NCI-H82 treated with DMSO at 0.1 percent for 48 hours (cell line): ENCODE measurements around the gene TXNRD2.
"Not testable (repeated sequence)": the region's sequence is repeated elsewhere in the genome, so short reads cannot be mapped to it uniquely, and the experiment has no call there.

Experiments
- DNase-seq: peaks from one replicate; lab custom pipeline; 2025; ENCODE audit not compliant: unreplicated experiment; lab: John Stamatoyannopoulos, UW

TXNRD2 gene

DNA sequence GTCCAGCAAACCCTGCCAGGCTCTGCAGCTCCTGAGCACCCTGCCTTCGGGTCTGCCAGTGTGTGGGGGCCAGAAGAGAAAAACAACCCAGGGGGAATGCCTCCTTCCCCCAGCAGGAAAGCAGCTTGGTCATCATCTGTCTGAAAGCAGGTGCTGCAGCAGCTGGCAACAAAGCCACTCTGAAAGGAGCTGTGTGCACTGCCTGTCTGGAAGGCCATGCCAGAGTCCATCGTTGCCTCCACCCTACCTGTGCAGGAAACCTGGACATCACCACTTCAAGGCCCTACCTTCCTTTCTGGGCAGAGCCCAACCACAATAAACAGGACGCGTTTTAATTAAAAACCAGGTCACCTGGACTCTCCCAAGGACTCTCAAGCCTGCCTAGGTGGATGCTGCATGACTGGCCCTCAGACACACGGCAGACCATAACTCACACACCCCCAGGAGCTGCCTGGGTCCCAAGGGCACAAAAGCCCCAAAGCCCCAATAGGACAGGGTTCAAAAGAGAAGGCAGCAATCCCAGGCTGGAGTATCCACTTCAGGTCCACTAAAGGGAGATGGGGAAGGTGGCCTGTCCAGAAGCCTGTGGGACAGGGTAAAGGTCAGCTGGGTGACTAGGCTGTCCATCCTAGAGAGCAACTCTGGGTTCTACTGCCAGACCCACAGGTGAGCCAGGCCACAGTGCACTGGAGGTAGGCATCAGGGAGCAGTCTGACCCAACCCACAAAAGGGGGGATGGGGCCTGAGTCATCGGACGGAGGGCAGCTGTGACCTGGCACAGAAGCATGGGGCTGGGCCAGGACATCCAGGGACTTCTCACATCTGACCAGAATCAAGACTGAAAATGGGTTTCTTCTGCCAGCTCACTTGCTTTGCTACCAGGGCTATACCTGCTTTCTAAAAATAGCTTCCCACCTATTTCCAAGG, 93.1 kb downstream of the TXNRD2 start:
- DNase-seq: no peak

DNA sequence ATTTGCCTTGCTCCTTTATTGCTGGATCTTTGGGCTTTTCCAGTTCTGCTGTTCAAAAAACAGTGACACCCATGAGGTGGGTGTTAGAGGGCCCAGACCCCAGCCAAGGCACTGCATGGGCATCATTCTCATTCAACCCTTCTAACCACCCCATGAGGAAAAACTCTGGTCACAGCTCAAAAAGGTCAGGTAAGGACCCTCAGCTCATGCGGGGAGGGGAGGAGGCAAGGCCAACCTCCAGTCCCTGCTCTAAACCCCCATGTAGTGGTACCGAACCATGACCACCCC, 94.3 kb downstream of the TXNRD2 start:
- DNase-seq: no peak

GRCh38 chr22:19846620-19847344, 94.8 kb downstream of the TXNRD2 start:
- DNase-seq: peak; percentile 20

DNA sequence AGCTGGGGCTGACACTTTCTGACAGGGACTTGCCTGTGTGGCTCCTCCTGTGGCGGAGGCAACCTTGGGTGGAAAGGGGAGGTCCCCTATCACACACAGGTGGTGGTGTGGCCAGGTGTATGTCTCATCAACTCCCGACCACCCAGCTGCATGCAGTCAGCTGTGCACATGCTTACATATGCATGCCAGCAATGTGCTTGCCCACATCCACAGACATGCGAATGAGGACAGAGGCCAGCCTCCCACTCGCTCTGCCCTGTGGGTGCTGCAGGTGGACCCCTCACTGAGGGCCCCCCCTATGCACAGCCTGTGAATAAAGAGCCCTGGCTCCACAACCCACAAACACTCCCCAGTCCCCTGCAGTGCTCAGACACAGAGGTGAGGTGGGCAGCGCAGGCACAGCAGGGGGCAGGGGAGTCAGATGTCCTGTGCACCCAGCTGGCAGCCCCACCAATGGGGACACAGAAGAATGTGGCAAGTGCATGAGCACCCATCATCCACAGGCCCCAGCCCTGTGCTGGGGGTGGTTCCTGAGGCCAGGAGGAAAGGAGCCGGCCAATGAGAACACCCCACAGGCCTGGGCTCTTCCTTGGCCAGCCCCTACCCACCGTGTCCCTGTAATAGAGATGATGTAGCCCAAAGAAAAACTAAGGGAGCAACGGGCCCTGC, 96.4 kb downstream of the TXNRD2 start:
- DNase-seq: no peak

- DNase-seq: no peak
Observed at GRCh38 chr22:19844377-19845053, 97.1 kb downstream of the TXNRD2 start.

DNA sequence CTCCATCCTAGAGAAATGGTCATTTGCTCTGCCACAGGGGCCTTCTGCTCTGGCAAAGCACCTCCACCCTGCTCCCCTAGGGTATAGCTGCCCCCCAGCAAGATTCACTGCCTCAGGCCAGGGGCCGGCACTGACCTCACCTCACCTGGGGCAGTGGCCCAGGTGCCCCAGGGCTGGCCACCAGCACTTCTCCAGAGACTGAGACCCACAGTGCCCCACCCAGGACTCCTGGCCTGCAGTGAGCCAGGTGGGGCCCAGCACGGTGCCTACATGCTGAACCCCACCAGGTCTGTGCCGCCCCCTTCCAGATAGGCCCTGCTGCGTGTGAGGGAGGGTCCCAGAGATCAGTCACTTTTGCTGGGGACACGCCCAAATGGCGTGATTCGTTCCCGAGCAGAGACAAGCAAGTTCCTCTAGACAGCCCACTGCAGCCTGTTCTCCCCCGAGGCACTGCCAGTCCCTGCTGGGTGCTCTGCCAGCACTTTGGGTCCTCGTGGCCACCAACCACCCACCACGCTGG, 97.7 kb downstream of the TXNRD2 start:
- DNase-seq: no peak

DNA sequence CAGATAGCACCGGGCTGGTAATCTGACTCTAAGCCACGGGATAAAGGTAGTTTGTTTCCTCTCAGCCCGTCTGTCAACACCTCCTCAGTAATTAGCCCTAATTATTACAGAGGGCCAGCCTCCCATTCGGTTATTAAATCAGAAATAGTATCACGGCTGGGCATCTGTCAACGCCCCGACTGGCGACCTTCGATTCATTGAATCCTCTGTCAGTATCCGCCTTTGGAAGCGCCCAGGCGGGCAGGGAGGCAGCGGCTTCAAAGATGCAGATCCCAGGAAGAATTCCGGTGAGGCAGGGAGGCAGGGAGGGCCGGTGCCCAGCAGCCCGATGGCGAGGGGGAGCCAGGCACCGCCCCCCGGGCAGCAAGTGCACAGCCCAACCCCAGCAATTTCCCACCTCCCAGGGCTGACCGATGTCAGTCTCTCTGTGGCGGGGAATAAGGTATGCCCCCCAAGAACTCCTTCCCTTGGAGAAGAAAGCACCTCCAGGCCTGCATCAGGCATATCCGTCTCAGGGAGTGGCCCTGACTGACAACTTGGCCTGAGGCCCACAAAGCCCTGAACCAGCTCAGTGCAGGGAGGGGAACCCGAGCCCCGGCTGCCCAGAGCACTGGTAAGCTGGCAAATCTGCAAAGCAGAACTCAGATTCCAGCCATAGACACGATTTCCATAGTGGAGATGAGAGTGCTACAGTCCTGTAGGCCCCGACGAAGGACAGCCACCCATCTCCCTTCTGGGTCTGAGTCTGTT, 98.3 kb downstream of the TXNRD2 start:
- DNase-seq: peak; percentile 72

DNA sequence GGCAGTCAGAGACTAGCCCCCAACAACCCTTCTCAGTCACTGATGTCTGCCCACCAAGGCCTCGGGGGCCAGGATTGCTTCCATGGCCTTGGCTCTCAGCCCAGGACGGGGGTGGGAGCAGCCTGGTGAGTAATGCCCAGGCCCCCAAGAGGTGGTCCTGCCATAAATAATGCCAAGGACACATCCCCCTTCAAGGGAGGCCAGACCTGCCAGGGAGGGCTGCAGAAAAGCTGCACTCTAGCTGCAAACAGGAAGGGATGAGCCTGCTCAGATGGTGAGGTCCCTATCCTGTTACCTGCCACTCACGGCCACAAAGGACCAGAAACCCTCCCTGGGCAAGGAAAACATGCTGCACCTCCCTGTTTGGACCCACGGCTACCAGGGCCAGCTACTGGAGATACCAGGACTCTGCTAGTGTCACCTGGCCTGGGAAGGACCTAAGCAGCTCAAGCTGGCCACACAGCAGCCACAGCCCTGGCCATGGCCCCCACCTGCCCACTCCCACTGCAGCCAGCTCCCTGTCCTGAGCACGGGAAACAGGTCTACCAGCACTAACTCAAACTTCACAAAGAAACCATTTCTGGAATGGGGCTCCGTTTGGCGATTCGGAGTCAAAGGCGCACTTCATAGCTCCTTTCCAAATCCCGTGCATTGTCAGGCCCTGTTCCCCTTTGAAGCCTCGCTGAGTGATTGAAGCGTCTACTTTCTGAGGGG, 99.1 kb downstream of the TXNRD2 start:
- no peak for DNase-seq

DNA sequence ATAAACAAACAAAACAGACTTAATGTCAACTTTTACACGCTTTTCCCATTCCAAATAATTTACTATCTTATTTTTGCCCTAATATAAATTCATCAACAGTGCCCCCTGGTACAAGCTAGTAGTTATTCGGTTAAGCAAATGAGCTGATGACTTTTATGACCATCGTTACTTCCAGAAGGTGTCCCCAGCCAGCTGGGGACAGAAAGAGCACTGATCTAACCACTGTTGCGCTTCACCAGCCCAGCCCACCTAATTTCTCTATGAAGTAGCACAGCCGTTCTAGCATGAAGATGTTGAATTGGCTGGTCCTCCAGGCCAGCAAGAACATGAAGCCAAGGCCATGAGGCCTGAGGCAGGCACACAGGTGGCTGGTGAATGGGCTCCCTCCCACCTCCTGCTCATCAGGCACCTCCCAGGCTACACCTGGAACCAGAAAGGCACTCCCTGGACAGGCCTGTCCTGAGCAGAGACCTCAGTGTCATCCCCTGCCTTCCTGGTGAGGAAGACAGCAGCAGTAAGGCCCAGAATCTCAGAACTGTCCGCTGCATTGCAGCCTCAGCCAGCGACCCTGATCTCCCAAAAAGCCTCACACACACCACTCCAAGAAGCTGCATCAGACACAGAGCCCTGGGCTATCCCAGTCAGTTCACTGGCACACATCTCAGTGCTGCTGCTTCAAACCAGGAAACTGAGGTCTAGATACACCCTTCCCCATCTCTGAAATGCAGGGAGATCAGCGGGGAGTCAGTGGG, 99.8 kb downstream of the TXNRD2 start:
- no peak for DNase-seq

- no peak for DNase-seq
Observed at GRCh38 chr22:19840955-19841640, 100.5 kb downstream of the TXNRD2 start.

DNA sequence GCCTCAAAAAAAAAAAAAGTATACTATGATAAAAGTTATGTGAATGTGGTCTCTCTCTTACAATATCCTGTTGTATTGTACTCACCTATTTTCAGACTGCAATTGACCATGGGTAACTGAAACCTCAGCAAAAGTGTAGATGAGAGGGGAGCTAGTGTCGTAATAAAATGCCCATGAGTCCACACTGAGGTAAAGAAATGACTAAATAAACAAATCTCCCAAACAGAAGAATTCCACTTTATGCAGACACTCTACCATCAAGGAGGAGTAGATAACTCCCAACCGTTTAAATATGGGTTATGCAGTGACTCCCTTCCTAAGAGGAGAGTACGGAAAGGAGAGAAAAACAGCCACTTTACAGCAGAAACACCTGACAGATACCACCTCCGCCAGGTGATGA, 101.6 kb downstream of the TXNRD2 start:
- no peak for DNase-seq

GRCh38 chr22:19837915-19838314, 103.7 kb downstream of the TXNRD2 start:
- no peak for DNase-seq

DNA sequence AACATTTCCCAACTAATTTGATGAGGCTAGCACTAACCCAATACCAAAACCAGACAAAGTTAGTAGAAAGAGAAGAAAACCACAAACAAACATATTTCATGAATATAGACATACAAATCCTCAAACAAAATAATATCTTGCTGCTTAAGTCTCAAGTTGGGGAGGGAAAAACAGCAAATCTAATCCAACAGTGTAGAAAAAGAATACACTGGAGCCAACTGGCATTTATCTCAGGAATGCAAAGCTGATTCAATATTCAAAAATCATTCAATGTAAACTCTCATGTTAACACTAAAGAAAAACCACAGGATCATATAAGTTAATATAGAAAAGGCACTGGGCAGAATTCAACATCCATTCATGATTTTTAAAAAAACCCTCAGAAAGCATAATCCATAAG, 105.1 kb downstream of the TXNRD2 start:
- DNase-seq: no peak

DNA sequence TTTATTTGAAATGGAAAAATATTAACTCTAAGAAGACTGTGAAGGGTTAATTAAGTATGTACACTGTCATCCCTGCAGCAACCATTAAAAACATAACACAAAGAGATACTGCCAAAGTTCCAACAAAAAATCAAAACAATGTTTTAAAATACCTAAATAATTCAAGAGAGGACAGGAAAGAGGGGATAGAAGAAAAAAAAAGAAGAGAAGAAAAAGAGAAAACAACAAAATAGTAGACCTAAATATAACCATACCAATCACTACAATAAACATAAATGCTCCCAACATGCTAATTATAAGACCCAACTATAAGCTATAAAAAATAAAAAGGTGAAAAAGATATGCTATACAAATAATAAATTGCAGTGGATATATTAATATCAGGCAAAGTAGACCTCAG, 107.0 kb downstream of the TXNRD2 start:
- DNase-seq: no peak

DNA sequence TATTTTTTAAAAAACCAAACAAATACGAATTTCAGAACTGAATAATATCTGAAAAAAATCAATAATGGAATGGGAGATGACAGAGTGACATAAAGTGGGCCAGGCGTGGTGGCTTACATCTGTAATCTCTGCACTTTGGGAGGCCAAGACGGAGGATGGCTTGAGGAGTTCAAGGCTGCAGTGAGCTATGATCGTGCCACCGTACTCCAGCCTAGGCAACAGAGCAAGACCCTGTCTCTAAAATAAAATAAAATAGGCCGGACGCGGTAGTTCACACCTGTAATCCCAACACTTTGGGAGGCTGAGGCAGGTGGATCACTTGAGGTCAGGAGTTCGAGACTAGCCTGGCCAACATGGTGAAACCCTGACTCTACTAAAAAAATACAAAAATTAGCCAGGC, 108.3 kb downstream of the TXNRD2 start:
- not testable (repeated sequence) for DNase-seq

DNA sequence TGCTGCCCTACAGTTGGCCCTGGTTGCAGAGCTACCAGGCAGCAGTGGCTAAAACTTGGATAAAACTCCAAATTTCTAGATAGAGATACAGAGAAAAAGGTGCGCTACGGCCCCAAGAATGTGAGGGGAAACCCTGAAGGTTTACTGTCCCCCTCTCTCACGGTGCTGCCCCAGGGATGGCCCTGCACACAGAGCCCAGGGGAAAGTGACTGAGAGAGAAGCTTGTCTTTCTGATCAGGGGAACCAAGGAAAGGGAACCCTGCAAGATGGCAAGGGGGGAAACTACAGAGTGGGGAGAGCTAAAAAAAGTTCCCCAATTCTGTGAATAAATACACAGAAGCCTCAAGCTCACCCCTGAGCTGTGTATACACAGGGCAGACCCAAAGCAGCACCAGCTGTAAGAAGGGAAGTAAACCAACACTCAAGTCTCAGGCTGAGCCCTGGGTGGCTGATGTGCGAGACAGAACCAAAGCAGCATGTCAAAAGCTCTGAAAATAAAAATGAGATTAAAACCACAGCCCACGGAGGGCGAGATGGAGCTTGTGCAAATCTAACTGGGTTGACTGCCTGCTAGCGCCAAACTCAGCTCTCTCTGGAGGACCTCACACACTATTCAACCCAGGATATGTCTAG, 109.0 kb downstream of the TXNRD2 start:
- no peak for DNase-seq

DNA sequence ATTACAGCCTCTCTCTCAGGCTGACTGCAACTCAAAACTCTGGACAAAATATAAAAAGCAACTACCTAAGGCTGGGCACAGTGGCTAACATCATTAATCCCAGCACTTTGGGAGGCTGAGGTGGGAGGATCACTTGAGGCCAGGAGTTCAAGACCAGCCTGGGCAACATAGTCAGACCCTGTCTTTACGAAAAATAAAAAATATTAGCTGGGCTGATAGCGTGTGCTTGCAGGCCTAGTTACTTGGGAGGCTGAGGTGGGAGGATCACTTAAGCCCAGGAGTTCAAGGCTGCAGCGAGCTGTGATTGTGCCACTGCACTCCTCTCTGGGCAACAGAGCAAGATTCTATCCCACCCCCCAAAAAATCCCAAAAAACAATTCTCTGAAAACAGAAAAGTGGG, 109.6 kb downstream of the TXNRD2 start:
- DNase-seq: not testable (repeated sequence)

DNA sequence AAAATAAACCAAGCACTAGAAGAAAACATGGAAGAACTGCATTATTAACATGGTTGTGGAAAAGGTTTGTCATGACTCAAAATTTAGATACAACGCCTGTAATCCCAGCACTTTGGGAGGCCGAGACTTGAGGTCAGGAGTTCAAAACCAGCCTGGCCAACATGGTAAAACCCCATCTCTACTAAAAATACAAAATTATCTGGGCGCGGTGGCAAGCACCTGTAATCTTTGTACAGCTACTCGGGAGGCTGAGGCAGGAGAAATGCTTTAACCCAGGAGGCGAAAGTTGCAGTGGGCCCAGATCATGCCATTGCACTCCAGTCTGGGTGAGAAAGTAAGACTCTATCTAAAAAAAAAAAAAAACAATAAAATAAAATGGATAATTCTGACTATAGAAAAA, 110.6 kb downstream of the TXNRD2 start:
- no peak for DNase-seq
